Liver (tissue), 9 donors: Measurements from ENCODE around the gene CHMP1A. TPM values are rescaled to one million over a fixed set of nuclear protein-coding genes. Genes with fewer than 3 reads are reported as not detected.
"Not testable (repeated sequence)": the region's sequence is repeated elsewhere in the genome, so short reads cannot be mapped to it uniquely, and the experiment has no call there.

Source experiments
- DNase-seq: peaks from one replicate; pipeline ENCODE4 v3.0.0-alpha.2; 2017; ENCODE audit warnings: low spot score
- H3K27ac ChIP-seq, 2 donors: one replicate each; pipeline ENCODE4 v1.7.0; 2013; ENCODE audit warnings: inconsistent platforms in 2 of 2, low read length in 2 of 2, control low read depth in 1 of 2, low read depth in 1 of 2, mild to moderate bottlenecking in 1 of 2
- H3K27me3 ChIP-seq, 4 donors: one replicate each; pipeline versions ENCODE4 v1.6.1 to v1.7.0; 2013; ENCODE audit warnings: low read length in 3 of 4, inconsistent platforms in 1 of 4, mild to moderate bottlenecking in 1 of 4, moderate library complexity in 1 of 4; ENCODE audit not compliant: control insufficient read depth in 4 of 4, insufficient read depth in 4 of 4
- H3K36me3 ChIP-seq, 4 donors: one replicate each; pipeline versions ENCODE4 v1.6.1 to v1.7.0; 2013; ENCODE audit warnings: low read length in 3 of 4, mild to moderate bottlenecking in 3 of 4, low read depth in 1 of 4, moderate library complexity in 1 of 4; ENCODE audit not compliant: control insufficient read depth in 4 of 4, insufficient read depth in 3 of 4
- H3K4me1 ChIP-seq, 4 donors: one replicate each; pipeline versions ENCODE4 v1.6.1 to v1.7.0; 2013; ENCODE audit warnings: low read length in 3 of 4, mild to moderate bottlenecking in 3 of 4, moderate library complexity in 1 of 4; ENCODE audit not compliant: control insufficient read depth in 4 of 4, insufficient read depth in 4 of 4
- H3K4me3 ChIP-seq, 3 donors: one replicate each; pipeline versions ENCODE4 v1.6.1 to v1.7.0; 2013; ENCODE audit warnings: low read length in 3 of 3, control low read depth in 1 of 3, low read depth in 1 of 3, mild to moderate bottlenecking in 1 of 3
- H3K9ac ChIP-seq, 2 donors: one replicate each; pipeline ENCODE4 v1.7.0; 2013; ENCODE audit warnings: low read length in 2 of 2, mild to moderate bottlenecking in 2 of 2, moderate library complexity in 2 of 2, control low read depth in 1 of 2, low read depth in 1 of 2
- H3K9me3 ChIP-seq, 4 donors: one replicate each; pipeline versions ENCODE4 v1.6.1 to v1.7.0; 2013; ENCODE audit warnings: low read length in 3 of 4; ENCODE audit not compliant: control insufficient read depth in 4 of 4
- ATF3 ChIP-seq: IDR thresholded peaks from 2 replicates; pipeline ENCODE4 v1.6.1; 2016; ENCODE audit warnings: antibody characterized with exemption
- CTCF ChIP-seq: fragments of 150-350 bp; IDR thresholded peaks from 2 replicates; pipeline ENCODE4 v1.5.1; 2017; ENCODE audit warnings: improper control_type of control experiment, low read depth, low read length; ENCODE audit not compliant: missing input control
- EGR1 ChIP-seq, 2 donors: IDR thresholded peaks; 2 replicates each; pipeline ENCODE4 v1.6.1; 2016 to 2018; ENCODE audit warnings: antibody characterized with exemption in 2 of 2, low read depth in 2 of 2
- GABPA ChIP-seq, 2 donors: IDR thresholded peaks in 1 of 2; conservative IDR thresholded peaks in 1 of 2; 2 replicates each; pipeline ENCODE4 v1.6.1; 2016; ENCODE audit warnings: antibody characterized with exemption in 2 of 2, mild to moderate bottlenecking in 1 of 2, moderate library complexity in 1 of 2
- JUND ChIP-seq, 2 donors: IDR thresholded peaks; 2 replicates each; pipeline ENCODE4 v1.6.1; 2016; ENCODE audit warnings: antibody characterized with exemption in 2 of 2
- MAX ChIP-seq: IDR thresholded peaks from 2 replicates; pipeline ENCODE4 v1.6.1; 2016; ENCODE audit warnings: antibody characterized with exemption
- RAD21 ChIP-seq, 2 donors: IDR thresholded peaks; 2 replicates each; pipeline ENCODE4 v1.6.1; 2016; ENCODE audit warnings: antibody characterized with exemption in 2 of 2, mild to moderate bottlenecking in 2 of 2
- REST ChIP-seq: IDR thresholded peaks from 2 replicates; pipeline ENCODE4 v1.6.1; 2016; ENCODE audit warnings: antibody characterized with exemption, mild to moderate bottlenecking
- RXRA ChIP-seq, 2 donors: IDR thresholded peaks; 2 replicates each; pipeline ENCODE4 v1.6.1; 2017 to 2018; ENCODE audit warnings: antibody characterized with exemption in 2 of 2, mild to moderate bottlenecking in 1 of 2
- YY1 ChIP-seq: IDR thresholded peaks from 2 replicates; pipeline ENCODE4 v1.6.1; 2016; ENCODE audit warnings: antibody characterized with exemption, mild to moderate bottlenecking
- ZBTB33 ChIP-seq: IDR thresholded peaks from 2 replicates; pipeline ENCODE4 v1.6.1; 2016; ENCODE audit warnings: antibody characterized with exemption
- WGBS: extraction: QIAGEN DNeasy Blood & Tissue Kit; methylation state at CpG from one replicate; pipeline ENCODE4 v1.1.7; 2013; 5-methylcytosine and 5-hydroxymethylcytosine counted together
- polyA plus RNA-seq, 2 donors: library from polyadenylated mRNA; stranded (reverse) in 1 of 2; unstranded in 1 of 2; fragments of 200-250 nt in 1 of 2; fragments of >200 nt in 1 of 2; fragmentation: Nextera tagmentation in 1 of 2; extraction: Ambion mirVana in 1 of 2; gene quantifications; one replicate each; pipeline versions ENCODE4 v1.2.1 to v1.2.3, GENCODE V29; 2013 to 2015
- total RNA-seq, 2 donors: library from RNA; depleted of rRNA; stranded (reverse); fragments of >200 nt; gene quantifications; one replicate each; pipeline ENCODE4 v1.2.3, GENCODE V29; 2014
- donor health status: healthy.
- donor health status: healthy.
- donor health status: healthy.
- donor health status: healthy.
- donor health status: healthy.

Gene CHMP1A
- total and polyA plus RNA-seq, 4 donors, result 25.7 to 36.7 (median 32.3) TPM

- H3K9me3 ChIP-seq, H3K27me3 ChIP-seq, H3K36me3 ChIP-seq, H3K9ac ChIP-seq, H3K4me3 ChIP-seq, DNase-seq, H3K27ac ChIP-seq: not testable (repeated sequence)
- peaks cover 0 to 15% (median 8%) of the 10 kb centered on the region in 4 donors for H3K4me1 ChIP-seq
- 60% methylated on average over 7 of the region's 7 CpGs for WGBS
- TF ChIP-seq CTCF (peak; percentile 26), RAD21 (IDR thresholded peaks at IDR 0.05) (peak; percentile 57 to 69)
Observed at GRCh38 chr16:89667000-89667399, 9.5 kb upstream of the CHMP1A start.

GRCh38 chr16:89664238-89664637 is 6.7 kb upstream of the CHMP1A start:
- 93% methylated on average over 10 of the region's 11 CpGs for WGBS
- not testable (repeated sequence) for H3K36me3 ChIP-seq, H3K27me3 ChIP-seq, H3K27ac ChIP-seq, H3K4me3 ChIP-seq, H3K9me3 ChIP-seq, H3K9ac ChIP-seq, DNase-seq
- peaks cover 0 to 15% (median 8%) of the 10 kb centered on the region in 4 donors for H3K4me1 ChIP-seq

- TF ChIP-seq REST, result no peak
- no peak for TF ChIP-seq EGR1 (IDR thresholded peaks at IDR 0.05; ENCODE audit: low read depth in 2 of 2)
- TF ChIP-seq JUND (IDR thresholded peaks at IDR 0.05), result no peak
- TF ChIP-seq ZBTB33, result no peak
- no peak for TF ChIP-seq YY1
- TF ChIP-seq RXRA (IDR thresholded peaks at IDR 0.05), result no peak
- no peak for TF ChIP-seq GABPA (IDR thresholded peaks at IDR 0.05 in 1 of 2, conservative IDR thresholded peaks at IDR 0.05 in 1 of 2)
- no peak for TF ChIP-seq ATF3
- TF ChIP-seq MAX, result no peak
- TF ChIP-seq CTCF, result no peak
- Histone ChIP-seq H3K4me3 (no peak overlapping the region), H3K9me3 (no peaks in the 10 kb centered on the region), H3K36me3 (peaks cover 1 to 9% (median 6%) of the 10 kb centered on the region in 4 donors), H3K27me3 (no peaks in the 10 kb centered on the region), H3K27ac (no peak overlapping the region), H3K9ac (no peak overlapping the region), H3K4me1 (peaks cover 4 to 19% (median 15%) of the 10 kb centered on the region in 4 donors)
- WGBS, result 96% methylated on average over 9 of the region's 9 CpGs
- no peak for DNase-seq
Observed at GRCh38 chr16:89661215-89661614, 3.7 kb upstream of the CHMP1A start.
